ENCODE results near the gene NOTCH3.

DNA sequence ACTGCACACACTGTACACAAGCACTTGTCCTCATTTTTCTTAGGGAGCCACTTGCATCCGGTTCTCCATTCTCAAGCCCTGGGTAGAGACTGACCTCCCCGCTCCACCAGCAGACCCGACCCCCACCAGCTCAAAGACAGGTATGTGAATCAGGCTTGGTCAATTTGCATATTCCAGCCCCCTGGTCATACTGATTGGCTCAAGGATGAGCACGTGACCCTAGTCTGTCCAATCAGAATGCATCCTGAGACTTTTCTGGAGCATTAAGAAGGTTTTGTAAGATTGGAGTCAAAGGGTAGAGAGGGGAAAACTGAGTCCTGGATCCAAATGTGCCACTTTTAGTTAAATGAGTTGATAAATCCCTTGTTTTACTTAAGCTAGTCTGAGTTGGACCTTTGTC is 34.1 kb downstream of the NOTCH3 start:
- TF ChIP-seq CTCF (IDR thresholded peaks at IDR 0.05; ENCODE audit: low read length) (no peak), EZH2phosphoT487 (IDR thresholded peaks at IDR 0.05; ENCODE audit: low read length) (no peak), EZH2 (optimal IDR thresholded peaks at IDR 0.05; ENCODE audit: low read depth, low read length) (no peak)

Measured in MM.1S (cell line).